HG03565 (cell line): ENCODE data around the gene VEPH1.

Experiments used
- ATAC-seq: cut with Tn5 transposase; IDR thresholded peaks from one replicate; pipeline ENCODE4 v1.9.1; 2021; ENCODE audit warnings: mild to moderate bottlenecking, moderate library complexity; ENCODE audit not compliant: unreplicated experiment

The VEPH1 gene

DNA sequence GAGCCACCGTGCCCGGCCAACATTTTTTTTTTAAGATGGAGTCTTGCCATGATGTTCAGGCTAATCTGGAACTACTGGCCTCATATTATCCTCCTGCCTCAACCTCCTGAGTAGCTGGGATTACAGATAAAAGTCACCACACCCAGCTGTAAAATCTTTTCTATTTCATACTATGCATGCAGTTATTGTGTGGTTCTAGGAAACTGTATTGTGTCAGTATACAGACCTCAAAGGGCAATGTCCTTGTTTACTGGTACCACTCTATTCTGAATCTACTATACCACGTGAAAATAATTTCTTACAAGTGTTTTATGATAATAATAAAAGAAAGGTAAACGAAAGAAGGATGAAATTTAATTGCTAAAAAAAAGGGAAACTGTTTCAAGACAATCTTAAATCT is 190.0 kb downstream of the VEPH1 start:
- no peak for ATAC-seq

- ATAC-seq = no peak
These were observed 190.9 kb downstream of the VEPH1 start for GRCh38 chr3:157312376-157312745.

GRCh38 chr3:157311633-157312375 is 191.4 kb downstream of the VEPH1 start:
- ATAC-seq = no peak

GRCh38 chr3:157310329-157311052 is 192.7 kb downstream of the VEPH1 start:
- no peak for ATAC-seq

DNA sequence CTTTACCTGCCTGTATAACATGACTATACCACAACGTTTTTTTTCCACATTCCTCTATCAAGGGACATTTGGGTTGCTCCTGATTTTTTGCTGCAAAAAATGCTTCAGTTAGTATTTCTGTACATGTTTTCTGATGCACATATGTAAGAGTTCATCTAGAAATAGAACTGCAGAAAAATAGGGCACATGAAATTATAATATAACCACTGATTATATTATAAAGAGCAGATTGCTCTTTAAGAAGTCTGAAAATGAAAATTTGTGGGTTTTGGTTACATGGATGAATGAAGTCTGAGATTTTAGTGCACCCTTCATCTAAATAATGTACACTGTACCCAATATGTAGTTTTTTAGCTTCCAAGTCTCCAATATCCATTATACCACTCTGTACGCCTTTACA is 196.7 kb downstream of the VEPH1 start:
- ATAC-seq = no peak

DNA sequence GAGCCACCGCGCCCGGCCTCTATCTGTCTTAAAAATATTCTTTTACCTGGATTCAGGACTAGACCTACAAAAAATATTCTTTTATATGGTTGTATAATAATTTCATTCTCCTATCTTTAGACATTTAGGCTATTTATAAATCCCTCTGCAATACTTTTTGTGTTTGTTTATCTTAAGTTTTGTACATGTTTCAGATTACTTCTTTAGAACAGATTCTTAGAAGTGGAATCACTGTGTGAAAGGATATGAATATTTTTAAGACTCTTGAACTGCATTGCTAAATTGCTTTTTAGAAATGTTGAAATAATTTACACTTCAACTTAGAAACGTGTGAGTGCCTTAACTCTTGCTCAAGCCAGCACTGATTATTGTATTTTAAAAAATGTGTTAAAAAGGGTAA is 197.8 kb downstream of the VEPH1 start:
- ATAC-seq = no peak

GRCh38 chr3:157301755-157302154 is 201.5 kb downstream of the VEPH1 start:
- ATAC-seq = no peak

DNA sequence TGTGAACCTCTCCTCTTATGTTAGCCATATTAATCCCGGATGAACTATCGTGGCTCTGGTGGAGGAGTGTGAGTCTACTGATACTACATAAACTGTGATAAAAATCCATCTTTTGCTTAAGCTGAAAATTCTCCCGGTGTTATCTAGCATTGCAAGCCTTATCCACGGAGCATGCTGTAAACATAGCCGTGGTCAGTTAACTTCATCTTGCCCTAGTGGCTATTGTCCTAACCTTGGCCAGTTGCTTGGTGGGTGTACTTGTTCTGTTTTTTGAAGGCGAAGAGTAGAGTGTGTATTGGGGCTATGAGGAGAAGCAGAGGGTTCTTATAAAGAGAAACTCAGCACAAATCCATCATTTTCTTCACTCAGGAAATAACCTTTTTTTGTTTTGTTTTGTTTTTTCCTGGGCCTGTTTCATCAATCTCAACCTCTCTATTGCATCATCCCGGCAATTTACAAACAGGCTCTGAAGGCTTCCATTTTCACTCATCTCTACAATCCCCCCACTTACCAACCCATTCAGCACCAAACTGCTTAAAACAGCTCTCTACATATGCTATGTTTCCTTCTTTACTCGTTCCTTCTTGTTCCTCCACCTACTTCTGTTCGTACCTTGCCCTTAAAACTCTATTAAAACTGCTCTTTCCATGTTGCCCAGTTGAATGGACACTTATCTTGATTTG is 202.1 kb downstream of the VEPH1 start:
- no peak for ATAC-seq

DNA sequence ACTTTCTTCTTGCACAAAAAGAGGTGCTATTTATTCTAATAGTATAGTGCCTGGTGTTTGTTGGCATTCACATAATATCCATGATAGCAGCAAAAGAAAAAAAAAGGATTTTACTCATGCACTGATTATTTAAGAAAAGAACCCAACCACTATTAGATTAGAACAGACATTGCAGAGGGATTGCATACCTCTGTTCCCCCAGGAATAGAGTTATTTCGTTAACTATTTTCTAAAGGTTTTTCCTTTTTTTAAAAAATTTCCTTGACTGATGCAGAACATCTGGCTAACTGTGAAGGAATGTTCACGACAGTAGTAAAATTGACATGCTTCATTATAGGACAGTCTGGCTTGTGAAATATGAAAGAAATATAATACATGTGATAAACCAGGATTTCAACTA is 203.1 kb downstream of the VEPH1 start:
- no peak for ATAC-seq

GRCh38 chr3:157297328-157297915 is 205.8 kb downstream of the VEPH1 start:
- ATAC-seq = no peak

GRCh38 chr3:157294953-157295352 is 208.3 kb downstream of the VEPH1 start:
- no peak for ATAC-seq

- no peak for ATAC-seq
These were observed 208.7 kb downstream of the VEPH1 start for GRCh38 chr3:157294491-157294890.

DNA sequence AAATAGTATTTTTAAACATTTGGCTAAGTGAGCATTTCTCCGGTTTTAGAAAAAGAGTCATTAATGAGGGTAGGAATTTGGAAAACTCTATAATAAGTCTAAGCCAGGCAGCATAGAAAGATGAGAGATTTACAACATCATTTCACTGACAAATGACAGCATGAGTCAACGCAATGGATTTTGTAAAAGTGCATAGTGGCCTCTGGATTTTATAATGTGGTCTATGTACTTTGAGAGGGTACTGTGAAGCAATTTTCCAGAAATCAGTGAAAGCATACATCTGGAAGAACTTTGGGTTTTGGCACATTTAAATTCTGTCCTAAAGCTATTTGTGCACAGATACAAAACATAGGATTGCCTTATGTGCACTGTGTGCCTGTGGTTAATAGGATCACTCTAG is 212.4 kb downstream of the VEPH1 start:
- no peak for ATAC-seq

DNA sequence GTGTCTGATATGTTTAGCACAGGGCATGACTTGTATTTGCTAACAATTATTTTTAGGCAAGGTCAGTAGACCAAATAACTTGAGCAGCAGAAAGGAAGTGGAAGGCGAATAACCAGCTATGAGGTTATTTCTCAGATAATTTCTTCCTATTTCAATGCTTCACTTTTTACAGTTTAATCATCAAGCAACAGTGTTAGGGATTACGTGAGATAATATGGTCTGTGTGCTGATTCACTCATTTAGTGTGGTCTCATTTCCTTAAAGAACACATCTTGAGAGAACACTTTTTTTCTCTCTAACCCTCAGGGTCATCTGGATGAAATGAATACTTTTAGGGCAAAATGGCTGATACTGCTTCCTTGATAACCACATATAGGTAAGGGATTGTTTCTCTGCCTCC is 217.2 kb downstream of the VEPH1 start:
- ATAC-seq = no peak

DNA sequence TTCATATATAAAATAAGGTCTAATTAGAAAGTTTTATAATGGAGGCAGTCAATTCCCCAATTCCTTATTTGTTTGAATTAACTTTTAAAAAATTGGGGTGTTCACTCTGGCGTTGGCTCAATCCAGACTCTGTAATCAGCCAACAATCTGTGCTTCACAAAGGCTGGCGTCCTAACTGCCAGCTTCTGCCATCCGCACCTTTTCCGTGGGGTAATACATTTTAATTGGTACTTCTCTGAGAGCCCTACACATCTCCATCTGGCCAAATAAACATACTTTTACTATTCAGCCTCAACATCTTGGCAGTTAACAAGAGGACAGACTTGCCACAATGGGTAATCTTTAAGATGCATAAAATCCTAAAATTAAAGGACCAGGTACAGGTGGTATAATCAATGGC is 218.1 kb downstream of the VEPH1 start:
- no peak for ATAC-seq

DNA sequence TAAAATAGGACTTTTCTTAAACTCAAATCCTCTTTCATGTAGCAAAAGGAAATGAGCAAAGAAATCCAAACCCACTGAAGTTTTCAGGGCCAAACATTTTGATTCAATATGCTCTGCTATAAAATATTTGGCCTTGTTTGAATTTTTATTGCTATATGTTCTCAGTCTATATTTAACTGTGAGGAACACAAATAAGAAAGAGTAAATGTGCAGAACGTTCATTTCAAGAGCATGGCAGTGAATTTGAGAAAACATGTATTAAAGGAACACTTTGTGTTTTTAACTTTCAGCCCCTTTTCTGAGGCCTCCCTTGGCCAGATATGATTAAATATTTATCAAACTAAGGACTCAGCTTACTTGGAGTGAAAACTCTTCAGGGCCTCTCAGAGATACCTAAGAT is 218.5 kb downstream of the VEPH1 start:
- ATAC-seq = no peak

DNA sequence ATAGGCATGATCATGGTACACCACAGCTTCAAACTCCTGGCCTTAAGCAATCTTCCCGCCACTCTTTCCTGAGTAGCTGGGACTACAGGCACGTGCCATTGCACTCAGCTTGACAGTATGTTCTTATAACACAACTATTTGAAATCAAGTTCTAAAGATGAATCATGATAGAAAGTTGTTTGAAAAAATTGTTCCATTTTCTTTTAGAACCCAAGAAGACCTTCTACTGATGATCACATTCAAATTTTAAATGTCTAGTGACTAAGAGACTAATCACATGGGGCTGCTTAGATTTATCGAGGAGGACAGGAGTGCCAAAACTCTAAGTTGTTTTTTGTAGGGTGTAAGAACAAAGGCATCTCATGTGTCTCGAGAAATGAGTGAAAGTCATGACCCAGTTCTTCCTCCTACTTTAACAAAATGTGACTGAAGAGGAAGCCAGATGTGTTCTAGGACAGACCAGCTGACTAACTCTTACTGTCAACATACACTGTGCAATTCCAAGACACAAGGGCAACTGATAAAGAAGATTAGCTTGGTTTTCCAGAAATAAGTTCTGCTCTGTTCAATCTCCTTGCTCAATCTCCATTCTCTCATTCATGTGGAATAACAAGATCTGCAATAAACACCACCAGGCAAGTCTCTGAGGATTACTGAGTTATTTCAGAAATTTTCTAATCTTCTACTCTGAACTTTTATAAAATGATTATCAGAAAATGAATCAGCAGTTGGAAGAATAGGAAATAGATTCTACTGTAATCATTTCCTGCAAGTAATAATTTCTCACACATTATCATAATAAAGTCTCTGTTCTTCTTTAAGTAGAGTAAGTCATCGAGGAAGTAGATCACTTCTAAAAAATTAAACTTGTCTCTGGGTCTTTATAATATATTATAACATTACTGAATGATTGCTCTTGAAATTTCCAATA is 220.7 kb downstream of the VEPH1 start:
- ATAC-seq = no peak

DNA sequence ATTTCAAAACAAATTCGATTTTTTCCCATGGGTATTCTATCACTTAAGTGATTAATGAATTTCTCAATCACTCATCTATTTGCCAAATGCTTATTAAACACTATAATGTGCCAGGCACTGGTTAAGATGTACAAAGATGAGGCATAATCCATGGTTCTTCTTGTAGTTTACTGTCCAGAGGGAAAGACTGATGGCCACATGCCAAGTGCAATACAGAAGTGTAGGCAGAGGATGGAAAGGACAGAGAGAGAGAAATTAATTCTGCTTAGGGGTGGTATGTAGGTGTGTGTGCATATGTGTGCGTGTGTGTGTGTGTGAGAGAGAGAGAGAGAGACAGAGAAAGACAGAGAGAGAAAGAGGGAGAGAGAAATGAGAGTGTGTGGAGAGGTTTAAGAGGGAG is 222.4 kb downstream of the VEPH1 start:
- no peak for ATAC-seq

DNA sequence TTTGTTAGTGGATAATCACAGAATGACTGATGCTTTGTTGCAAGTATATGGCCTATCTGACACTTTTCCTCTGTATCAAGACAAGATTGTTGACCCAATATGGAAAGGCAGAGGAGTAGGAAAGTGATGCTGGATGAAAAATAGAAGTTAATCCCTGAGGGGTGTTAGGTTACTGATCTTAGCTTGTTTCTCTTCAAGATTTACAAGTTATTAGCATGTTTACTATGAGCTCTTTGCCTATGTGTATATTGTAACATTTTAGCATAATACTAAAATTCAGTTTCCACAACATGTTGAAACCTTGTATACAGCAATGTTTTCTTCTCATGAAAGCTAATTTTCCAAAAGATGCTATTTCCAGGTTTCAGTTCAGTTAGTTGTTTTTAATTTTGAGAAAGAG is 222.9 kb downstream of the VEPH1 start:
- ATAC-seq = no peak

DNA sequence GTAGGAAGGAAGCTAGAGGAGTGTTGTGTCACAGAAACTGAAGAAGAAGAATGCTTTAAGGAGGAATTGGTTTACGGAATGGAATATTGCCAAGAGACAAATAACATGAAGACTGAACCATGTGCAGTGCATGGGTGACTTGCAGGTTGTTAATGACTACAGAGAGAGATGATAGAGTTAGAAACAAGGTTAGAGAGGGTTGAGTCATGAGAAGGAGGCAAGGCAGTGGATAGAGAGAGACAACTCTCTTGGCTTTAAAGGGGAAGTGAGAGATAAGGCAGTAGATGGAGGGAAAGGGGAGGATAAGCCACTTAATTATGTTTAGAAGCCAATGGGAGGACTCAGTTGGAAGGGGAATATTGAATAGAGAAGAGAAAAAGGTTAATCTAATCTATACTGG is 224.0 kb downstream of the VEPH1 start:
- ATAC-seq = no peak

- ATAC-seq = no peak
These were observed 226.4 kb downstream of the VEPH1 start for GRCh38 chr3:157276801-157277200.
